NCI-H524 treated with DMSO at 0.1 percent for 48 hours (cell line): ENCODE results near the gene SUGCT.

Experiments used
- DNase-seq: peaks from one replicate; lab custom pipeline; 2025; lab: John Stamatoyannopoulos, UW

Gene SUGCT

GRCh38 chr7:40780460-40780859 is 645.7 kb downstream of the SUGCT start:
- no peak for DNase-seq

- DNase-seq: no peak
These were observed 648.0 kb downstream of the SUGCT start for GRCh38 chr7:40782836-40783235.

DNA sequence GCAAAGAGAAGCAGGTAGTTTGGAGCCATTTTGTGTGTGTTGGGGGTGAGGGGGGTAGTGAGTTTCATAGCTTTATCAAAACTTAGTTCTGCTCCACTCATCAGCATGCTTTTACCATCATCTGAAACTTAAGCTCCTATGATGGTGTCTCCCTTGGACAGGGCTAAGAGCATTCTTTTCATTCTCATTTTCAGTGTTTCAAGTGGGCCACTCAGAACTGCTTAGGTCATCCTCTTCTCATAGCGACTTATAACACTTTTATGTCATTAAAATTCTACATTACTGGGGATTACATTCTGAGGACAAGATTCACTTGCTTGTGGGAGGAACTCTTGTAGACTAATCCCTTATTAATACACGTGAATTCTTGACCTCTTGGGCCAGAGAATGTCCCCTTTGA is 649.4 kb downstream of the SUGCT start:
- peak; percentile 76 for DNase-seq

DNA sequence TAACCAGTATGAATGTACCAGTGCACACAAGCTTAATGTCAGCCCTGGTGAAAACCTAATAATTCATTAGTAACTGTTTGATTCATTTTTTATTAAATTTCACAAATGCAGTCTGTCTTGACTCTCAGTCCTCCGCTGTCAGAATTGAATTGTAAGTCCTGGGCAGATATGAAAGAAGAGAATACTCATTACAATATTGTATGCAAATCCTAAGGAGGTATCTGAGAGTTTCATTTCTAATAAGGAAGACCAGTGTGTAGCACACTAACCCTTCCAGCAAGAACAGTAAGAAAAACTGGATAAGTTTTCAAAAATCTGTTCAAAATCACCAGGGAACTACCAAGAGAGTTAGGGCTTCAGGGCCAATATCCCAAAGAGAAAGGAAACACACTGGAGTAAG is 652.1 kb downstream of the SUGCT start:
- no peak for DNase-seq

DNA sequence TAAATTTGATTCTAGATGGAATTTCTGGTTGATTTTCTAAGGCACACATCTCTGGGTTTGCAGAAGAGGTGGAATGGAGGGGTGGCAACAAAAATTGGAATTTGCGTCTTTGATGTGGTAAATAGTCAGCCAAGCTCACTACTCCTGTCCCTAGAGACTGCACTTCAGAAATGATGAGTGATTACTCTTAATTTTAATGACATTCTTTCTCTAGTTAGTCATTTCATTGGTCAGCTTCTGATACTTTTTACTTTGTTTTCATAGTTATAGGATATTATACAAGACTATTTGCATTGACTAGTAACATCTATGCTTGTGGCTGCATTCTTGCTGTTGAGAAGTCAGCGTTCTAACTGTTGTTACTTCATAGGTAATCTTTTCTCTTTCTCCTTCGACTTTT is 658.3 kb downstream of the SUGCT start:
- DNase-seq: no peak

GRCh38 chr7:40795607-40796006 is 660.8 kb downstream of the SUGCT start:
- DNase-seq: no peak

DNA sequence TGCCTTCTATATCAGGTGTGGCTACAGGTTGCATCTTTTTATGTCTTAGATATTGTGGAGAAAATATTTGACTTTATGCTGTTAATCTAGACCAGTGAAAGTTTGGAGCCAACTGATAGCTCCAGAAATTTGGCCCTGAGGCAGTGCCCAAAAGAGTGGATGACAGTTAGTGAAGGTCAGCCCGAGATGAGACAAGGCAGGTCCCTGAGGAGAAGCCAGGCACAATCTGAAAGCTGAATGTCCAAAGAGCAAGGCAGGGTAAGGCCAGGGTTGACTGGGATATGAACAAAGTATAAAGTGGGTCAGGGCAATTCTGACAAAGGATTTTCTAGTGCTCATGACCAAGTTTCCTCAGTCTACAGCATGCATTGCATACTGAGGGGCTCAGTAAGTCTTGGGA is 661.9 kb downstream of the SUGCT start:
- no peak for DNase-seq

DNA sequence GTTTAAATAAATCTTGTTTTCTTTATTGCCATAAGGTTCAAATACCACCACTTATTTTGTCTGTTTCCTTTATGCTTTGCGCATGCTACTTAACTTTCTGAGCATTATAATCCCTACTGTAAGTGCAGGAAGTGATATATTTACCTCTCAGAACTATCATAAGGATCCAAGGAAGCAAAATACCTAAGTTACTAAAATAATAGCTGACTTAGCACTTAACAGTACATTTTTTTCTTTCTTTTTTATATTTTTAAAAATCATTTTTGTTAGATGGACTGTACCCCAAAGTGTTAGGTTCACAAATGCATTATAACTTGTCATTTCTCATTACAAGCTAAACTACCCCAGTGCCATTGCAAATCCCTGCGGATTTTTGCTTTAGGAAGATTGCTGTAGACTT is 663.8 kb downstream of the SUGCT start:
- DNase-seq: no peak

- no peak for DNase-seq
These were observed 664.9 kb downstream of the SUGCT start for GRCh38 chr7:40799493-40800403.

- no peak for DNase-seq
These were observed 666.0 kb downstream of the SUGCT start for GRCh38 chr7:40800771-40801170.

DNA sequence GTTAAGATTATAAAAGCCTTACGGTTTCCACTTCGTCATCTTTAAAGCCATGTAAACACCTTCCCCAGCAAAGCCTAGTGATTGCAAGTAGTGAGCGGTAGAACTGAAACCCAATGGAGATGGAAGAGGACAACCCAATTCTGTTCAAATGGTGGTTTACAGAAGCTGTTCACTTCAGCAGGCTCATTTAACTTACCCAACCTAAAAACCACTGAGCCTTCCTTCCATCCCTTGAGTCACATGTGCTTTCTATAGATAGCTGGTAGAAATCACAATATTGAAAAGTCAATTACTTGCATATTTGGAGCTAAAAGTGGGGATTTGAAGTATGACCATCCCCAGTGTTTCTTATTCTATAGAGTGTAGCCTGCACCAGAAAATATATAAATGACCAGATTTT is 667.7 kb downstream of the SUGCT start:
- DNase-seq: no peak

GRCh38 chr7:40804477-40805215 is 669.8 kb downstream of the SUGCT start:
- no peak for DNase-seq

DNA sequence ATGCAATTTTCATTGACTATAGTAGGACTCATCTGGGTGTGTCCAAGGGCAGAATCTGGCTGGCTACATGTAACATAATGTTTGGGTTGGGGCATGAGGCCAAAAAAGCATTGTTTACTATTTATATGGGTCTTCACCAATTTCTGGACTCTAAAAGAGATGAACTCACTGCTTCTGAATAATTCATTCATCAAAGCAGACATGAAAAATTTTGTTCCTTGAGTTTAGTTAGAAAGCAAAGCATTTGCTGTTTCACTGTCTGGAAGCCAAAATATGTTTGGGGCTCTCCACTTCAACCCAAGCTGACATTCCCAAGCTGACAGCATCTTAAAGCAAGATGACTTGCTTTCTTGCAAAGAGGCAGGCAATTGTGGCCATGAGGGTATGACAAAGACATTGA is 670.6 kb downstream of the SUGCT start:
- no peak for DNase-seq

GRCh38 chr7:40808378-40808942 is 673.7 kb downstream of the SUGCT start:
- DNase-seq: no peak

- no peak for DNase-seq
These were observed 675.5 kb downstream of the SUGCT start for GRCh38 chr7:40810274-40810673.

DNA sequence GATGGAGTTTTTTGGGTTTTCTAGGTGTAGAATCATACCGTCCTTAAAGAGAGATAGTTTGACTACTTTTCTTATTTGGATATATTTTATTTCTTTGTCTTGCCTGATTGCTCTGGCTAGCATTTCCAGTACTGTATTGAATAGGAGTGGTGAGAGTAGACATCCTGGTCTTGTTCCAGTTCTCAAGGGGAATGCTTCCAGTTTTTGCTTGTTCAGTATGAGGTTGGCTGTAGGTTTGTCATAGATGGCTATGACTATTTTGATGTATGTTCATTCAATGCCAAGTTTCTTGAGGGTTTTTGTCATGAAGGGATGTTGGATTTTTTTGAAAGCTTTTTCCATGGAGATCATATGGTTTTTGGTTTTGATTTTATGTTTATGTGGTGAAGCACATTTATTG is 676.9 kb downstream of the SUGCT start:
- no peak for DNase-seq

DNA sequence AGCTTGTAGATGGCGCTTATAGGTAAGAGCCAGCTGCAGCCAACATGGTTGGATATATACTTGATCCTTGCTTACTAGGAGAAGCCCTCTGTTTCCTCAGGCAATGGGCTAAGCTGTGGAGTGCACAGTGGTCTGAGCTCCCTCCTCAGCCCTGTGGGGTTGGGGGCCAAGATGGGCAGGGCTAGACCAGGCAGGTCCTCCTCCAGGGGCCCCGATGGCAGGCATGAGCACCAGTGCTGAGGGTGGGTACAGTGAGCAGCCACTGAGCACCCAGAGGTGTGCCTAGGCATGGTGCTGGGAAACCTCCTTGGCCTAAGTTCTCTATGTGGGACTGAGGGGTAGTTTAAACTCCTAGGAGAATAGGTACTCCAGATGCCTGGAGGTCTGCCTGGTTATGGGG is 680.2 kb downstream of the SUGCT start:
- no peak for DNase-seq

GRCh38 chr7:40815512-40815911 is 680.7 kb downstream of the SUGCT start:
- no peak for DNase-seq

- DNase-seq: no peak
These were observed 688.1 kb downstream of the SUGCT start for GRCh38 chr7:40822861-40823260.

GRCh38 chr7:40824461-40824860 is 689.7 kb downstream of the SUGCT start:
- DNase-seq: no peak

DNA sequence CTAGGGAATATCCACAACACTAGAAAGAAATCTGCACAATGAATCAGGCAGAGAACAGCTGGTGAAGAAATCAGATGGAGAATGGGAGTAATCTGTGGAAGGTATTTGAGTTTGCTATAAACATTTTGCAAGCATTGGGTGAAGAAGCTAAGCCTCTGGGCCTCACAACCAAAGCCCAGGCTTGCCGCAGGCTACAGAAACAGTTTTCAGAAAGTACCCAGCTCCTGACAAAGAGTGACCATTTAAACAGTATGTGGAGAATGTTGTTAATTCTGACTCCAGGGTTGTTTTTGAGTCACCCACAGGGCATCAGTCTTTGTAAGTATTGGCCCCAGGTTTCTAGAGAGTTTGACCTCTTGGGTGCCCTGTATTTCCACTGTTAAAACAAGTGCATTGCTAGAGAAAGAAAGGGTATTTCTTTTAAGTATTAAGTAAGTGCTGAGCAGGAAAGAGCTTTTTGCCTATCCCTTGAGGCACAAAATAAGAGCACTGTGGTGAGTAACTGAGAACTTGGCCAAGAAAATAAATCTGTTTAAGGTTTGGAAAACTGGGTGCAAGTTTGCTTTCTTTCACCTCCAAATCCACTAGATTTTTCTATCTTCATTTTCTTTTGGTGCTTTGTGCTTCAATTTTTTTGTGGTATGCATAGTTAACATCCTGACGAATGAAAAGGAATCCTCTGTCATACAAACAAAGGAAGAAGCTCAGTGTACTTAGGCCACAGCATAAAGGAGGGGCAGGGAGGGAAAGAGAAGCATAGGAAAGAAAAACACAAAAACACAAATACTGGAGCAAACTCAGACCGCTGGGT is 691.8 kb downstream of the SUGCT start:
- no peak for DNase-seq
